ENCODE data around the gene COL4A6. TPM values are rescaled to one million over a fixed set of nuclear protein-coding genes. Genes with fewer than 3 reads are reported as not detected.

The COL4A6 gene
- total and polyA plus RNA-seq, 2 of the 4 experiments (the other 2 are of a cell fraction) = 0.36 to 0.74 TPM

DNA sequence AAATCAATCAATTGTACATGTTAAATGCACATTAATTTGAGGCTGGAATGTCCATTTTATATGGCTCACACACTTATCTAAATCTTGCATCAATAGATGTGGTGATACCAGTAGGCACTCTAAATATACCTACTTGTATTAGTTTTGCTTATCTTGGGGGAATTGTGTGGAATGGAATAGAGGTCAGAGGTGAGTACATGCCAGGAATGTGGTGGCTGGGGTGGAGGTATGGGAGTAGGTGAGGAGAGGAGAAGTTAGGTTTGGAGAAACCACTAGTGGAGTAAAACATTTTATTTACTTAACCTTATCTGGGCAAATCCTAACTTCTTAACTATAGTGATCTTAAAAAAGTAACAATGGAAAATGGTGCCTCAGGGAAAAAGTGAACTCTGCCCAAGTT, 183.6 kb downstream of the COL4A6 start:
- in situ Hi-C loops (cut with MboI; ENCODE audit: low sequenced_read_pairs) = no loop called here
- Histone ChIP-seq H2BK20ac (ENCODE audit: low read depth, low read length) (no peak overlapping the region), H3K18ac (ENCODE audit: low read depth, low read length) (no peak overlapping the region; the same call in 1 of the 2 replicates), H3K27ac (ENCODE audit: insufficient read depth, low read length) (no peak overlapping the region), H2BK120ac (ENCODE audit: low read depth, low read length) (no peak overlapping the region), H3K9me1 (ENCODE audit: insufficient read depth, low read length) (no peaks in the 10 kb centered on the region), H3K4me3 (ENCODE audit: insufficient read depth, low read depth, low read length) (no peak overlapping the region), H3K9ac (ENCODE audit: low read depth, low read length) (no peak overlapping the region), H3K56ac (ENCODE audit: extremely low read depth, insufficient read depth, low read length) (no peak overlapping the region), H3K36me3 (ENCODE audit: control insufficient read depth, insufficient read depth, low read length) (no peaks in the 10 kb centered on the region), H4K8ac (ENCODE audit: low read depth in 2 of 2, low read length in 2 of 2) (no peak overlapping the region), H2BK5ac (ENCODE audit: low read depth, low read length, poor library complexity, severe bottlenecking) (no peak overlapping the region), H3K4me2 (ENCODE audit: low read depth, low read length) (no peak overlapping the region), H4K20me1 (ENCODE audit: insufficient read depth, low read length) (no peaks in the 10 kb centered on the region), H2AFZ (replicated peaks; ENCODE audit: low read length, poor library complexity) (no peak overlapping the region), H3K79me1 (ENCODE audit: low read depth in 1 of 2, low read length in 2 of 2) (no peaks in the 10 kb centered on the region), H3K4ac (ENCODE audit: low read depth, low read length) (no peak overlapping the region), H3K14ac (replicated peaks; ENCODE audit: low read depth, low read length) (no peak overlapping the region), H2BK15ac (ENCODE audit: low read depth, low read length) (no peak overlapping the region), H3K23ac (ENCODE audit: low read depth, low read length) (no peak overlapping the region), H3K9me3 (ENCODE audit: control insufficient read depth, insufficient read depth, low read length) (no peaks in the 10 kb centered on the region), H3K4me1 (ENCODE audit: control insufficient read depth, insufficient read depth, low read length) (no peaks in the 10 kb centered on the region), H2AK9ac (replicated peaks; ENCODE audit: low read depth, low read length, poor library complexity) (no peak overlapping the region), H3K27me3 (ENCODE audit: control insufficient read depth, insufficient read depth, low read length) (peaks cover 2% of the 10 kb centered on the region), H4K5ac (ENCODE audit: low read depth, low read length) (no peak overlapping the region; the same call in 1 of the 2 replicates), H2AK5ac (ENCODE audit: low read depth, low read length) (no peak overlapping the region), H4K91ac (ENCODE audit: insufficient read depth, low read depth, low read length) (no peak overlapping the region)
- no peak for ATAC-seq (ENCODE audit: low read depth)
- ChIA-PET CTCF (no interaction called here), POLR2A (ENCODE audit: unreplicated experiment) (no interaction called here)
- dilution Hi-C loops (cut with HindIII; ENCODE audit: low sequenced_read_pairs, unreplicated experiment) = no loop called here
- no peak for TF ChIP-seq RAD21 (IDR thresholded peaks at IDR 0.05; ENCODE audit: low read length)
- TF ChIP-seq SMC3 (IDR thresholded peaks at IDR 0.05; ENCODE audit: low read depth, low read length) = no peak
- no peak for TF ChIP-seq POLR2A (IDR thresholded peaks at IDR 0.05; ENCODE audit: low read depth, low read length)
- no peak for TF ChIP-seq MAFK (IDR thresholded peaks at IDR 0.05; ENCODE audit: low read depth, low read length)
- TF ChIP-seq RCOR1 (IDR thresholded peaks at IDR 0.05; ENCODE audit: insufficient replicate concordance, low read length) = no peak
- no peak for TF ChIP-seq MAZ (IDR thresholded peaks at IDR 0.05; ENCODE audit: borderline replicate concordance, low read depth, low read length)
- TF ChIP-seq NFE2L2 (IDR thresholded peaks at IDR 0.05; ENCODE audit: low read depth, low read length) = no peak
- no peak for TF ChIP-seq MXI1 (IDR thresholded peaks at IDR 0.05; ENCODE audit: borderline replicate concordance, low read depth, low read length)
- no peak for DNase-seq
- intact Hi-C loops (cut with micrococcal nuclease) = no loop called here
- no TSS peak for BruUV-seq (replicated peaks)
